Stimulated activated CD4-positive, alpha-beta T cell treated with anti-CD3 and anti-CD28 coated beads, Interleukin-1b, Interleukin-23, amount 100 ng/mL, for 48 hours (primary cell): ENCODE results near the gene GCNT1.
"Not testable (repeated sequence)": the region's sequence is repeated elsewhere in the genome, so short reads cannot be mapped to it uniquely, and the experiment has no call there.

Source experiments
- DNase-seq: peaks from one replicate; pipeline ENCODE4 v3.0.0-alpha.2; 2020

Gene GCNT1

DNA sequence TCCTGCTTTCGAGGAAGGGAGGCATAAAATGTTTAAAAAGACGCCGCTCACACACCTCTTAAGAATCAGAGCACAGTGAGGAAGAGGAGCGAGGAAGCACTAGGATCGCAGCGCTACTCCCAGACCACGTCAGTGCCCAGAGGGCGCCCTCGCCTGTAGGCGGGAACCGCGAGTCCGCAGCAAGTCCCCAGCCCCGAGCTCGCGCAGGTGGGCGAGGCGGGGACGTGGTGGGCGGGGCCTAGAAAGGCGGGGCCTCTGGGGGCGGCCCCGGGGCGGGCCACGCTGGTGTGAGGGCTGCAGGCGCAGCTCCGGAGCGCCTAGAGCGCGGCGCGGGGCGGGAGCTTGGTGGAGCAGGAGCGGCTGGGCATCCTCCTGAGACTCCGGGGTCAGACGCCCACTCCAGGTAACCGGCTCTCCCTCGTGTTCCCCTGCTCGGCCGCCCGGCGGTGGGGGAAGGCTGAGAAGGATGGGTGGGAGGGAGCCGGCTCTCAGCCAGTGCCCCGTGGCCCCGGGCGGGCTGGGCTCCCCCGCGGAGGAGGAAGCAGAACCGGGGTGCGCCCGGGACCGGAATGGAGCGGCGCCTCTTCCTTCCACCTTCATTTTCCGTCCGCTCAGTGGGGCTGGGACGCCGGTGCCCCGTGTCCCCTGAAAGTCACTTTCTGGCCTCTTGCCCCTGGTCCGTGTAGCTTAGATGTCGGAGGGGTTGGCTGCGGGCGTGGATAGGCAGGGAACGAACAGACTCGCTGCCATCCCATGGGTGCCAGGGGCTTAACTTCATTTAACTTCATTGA, at the start of gene GCNT1:
GCNT1 (plus strand) TSS at position 280 of the 791 bp plus-strand sequence. CDS start 43,200 bp downstream, outside the sequence.
- peak; percentile 88 for DNase-seq

DNA sequence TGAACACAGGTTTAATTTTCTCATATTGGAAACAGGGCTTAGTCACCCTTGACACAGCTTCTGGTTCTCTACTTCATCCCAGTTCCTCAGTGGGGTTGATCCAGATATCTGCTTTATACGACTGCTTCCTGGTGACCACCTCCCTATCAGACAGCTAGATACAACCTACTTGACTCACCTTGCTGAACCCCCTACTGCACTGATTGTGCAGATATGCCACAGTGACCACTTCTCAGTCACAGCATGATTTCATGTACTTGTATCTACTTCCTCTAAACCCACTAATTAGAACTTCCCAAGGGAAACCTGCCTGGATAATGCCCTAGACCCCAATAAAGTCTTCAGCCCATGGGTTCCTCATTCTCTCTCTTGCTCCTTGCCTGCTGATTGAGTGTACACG, 46.3 kb upstream of the GCNT1 start:
- no peak for DNase-seq

DNA sequence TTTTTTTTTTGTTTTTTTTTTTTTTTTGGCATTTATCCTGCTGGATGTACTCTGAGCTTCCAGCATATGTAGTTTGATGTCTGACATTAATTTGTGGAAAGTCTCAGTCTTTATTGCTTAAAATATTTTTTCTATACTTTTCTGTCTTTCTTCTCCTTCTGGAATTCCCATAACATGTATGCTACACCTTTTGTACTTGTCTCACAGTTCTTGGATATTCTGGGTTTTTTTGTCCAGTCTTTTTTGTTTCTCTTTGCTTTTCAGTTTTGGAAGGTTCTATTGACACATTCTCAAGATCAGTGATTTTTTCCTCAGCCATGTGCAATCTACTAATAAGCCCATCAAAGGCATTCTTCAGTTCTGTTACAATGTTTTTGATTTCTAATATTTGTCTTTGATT, 45.3 kb upstream of the GCNT1 start:
- no peak for DNase-seq

DNA sequence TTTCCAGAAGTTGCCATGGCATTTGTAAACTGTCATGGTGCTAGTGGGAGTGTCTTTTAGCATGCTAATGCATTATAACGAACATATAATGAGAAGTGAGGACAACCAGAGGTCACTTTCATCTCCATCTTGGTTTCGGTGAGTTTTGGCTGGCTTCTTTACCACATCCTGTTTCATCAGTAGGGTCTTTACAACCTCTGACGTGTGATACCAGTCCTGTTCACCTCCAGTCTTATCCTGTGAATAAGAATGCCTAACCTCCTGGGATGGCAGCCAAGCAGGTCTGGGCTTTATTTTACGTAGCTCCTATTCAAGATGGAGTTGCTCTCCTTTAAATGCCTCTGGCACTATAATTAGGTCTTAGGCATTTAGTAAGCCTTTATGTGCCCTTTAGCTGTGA, 44.3 kb upstream of the GCNT1 start:
- no peak for DNase-seq

DNA sequence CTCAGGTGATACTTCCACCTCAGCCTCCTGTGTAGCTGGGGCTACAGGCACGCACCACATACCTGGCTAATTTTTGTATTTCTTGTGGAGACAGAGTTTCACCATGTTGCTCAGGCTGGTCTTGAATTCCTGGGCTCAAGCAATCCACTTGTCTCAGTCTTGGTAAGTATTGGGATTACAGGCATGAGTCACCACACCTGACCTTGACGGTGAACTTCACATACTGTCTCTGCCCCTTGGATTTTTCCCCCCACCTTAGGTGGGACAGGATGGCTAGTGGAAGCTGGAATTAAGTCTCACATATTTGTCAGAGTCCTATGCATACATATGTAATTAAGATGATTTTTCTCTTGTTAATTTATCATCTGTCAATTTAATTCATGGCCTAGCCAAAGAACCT, 43.8 kb upstream of the GCNT1 start:
- no peak for DNase-seq

DNA sequence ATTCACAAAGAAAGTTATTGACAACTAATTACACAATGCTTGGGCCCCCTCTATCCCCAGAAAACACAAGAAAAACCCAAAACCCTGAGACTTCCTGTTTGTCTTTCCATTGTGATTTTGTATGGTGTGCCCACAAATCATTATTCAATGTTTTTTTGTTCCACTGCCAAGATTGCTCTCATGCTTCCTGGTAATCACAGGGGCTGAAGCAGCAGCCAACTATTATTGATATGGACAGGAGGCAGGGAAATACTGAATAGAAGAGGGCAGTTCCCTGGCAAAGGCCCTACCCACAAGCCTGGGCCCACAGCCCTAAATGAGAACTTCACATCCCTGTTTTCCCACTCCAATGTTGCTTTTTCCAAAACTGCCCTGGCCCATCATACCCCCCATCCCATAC, 43.3 kb upstream of the GCNT1 start:
- no peak for DNase-seq

DNA sequence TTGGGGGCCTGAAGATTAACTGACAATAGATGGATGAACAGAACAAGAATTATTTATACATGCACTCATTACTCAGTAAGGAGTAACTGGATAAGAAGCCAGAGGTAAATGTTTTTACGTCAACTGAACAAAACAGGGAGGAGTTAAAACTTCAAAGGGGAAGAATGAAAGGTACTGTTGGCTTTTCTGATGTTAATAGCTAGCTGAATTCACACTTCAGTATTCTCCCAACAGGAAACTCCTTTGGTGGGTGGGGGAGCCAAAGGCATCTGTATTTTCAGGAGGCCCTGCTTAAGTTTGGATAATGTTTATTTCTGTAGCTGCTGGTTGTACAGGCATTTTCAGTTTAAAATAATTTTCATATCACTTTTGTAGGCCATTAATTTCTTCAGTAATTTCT, 41.6 kb upstream of the GCNT1 start:
- no peak for DNase-seq

DNA sequence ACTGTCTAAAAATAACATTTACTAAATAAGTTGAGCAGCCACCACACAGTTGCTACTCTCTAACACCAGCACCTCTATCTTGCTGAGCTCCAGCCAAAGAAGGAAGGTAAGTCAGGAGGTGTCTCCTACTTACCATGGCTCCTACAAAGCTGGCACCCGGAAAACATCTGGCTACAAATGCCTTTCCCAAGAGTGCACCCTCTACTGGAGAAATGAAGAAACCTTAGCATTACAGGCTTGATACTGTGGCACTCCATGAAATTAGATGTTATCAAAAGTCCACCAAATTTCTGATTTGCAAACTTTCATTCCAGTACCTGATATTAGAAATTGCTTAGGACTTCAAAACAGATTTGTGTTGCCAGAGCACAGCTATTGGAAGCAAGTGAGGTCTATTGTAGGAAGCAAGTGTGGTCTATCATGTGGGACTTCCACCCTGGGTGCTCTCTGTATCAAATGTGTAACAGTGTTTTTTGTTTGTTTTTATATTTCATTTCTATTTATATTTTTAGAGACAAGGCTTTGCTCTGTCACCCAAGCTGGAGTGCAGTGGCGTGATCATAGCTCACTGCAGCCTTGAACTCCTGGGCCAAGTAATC, 39.1 kb upstream of the GCNT1 start:
- DNase-seq = no peak

DNA sequence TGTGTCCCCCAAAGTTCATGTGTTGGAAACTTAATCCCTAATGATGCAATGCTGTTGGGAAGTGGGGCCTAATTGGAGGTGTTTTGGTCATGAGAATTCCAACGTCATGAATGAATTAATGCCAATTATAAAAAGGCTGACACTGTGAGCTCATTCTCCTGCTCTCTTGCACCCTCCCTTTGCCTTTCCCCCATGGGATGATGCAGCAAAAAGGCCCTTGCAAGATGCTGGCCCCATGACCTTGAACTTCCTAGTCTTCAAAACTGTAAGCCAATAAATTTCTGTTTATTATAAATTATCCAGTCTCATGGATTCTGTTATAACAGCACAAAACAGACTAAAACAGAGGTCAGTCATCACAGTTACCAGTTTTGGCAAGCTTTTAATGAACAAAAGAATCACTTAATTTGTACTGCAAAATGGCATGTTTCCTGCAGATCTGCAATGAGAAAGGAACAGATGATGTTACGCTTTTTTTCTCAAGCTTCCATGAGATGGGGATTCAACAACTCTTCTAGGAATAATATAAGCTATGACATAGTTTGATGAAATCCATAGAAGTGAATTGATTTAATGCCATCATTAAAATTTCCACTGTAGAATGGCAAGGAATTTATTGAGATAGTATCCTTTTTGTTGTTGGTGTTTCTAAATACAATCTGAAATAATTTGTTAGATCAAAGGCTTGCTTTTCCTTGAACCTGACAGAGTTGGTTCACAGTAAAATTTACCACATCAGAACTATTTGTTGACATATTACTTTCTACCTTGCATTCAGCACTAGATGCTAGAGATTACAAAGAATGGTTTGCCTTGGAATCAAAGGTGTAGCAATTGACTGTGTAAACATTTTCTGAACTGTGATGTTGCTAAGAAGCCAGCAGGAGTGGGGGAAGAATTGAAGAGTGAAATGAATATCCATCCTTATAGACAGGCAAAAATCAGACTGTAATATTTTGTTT, 35.5 kb upstream of the GCNT1 start:
- no peak for DNase-seq

DNA sequence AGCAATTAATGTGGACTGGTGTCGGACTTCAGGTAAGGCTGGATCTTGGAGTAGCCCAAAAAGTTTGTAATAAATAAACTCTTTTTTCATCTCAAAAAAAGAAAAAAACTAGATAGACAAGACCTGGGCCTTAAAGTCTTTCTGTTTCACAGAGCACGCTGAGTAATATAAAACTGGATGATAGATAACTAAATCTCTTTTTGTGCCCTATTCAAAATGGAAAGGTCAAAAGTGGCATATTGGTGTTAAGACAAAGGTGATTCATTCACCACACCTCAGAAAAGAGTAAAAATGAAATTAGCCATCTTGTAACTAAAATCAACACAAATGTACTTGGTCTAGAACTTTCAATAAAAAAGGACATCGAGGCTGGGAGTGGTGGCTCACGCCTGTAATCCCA, 34.5 kb upstream of the GCNT1 start:
- DNase-seq = no peak

DNA sequence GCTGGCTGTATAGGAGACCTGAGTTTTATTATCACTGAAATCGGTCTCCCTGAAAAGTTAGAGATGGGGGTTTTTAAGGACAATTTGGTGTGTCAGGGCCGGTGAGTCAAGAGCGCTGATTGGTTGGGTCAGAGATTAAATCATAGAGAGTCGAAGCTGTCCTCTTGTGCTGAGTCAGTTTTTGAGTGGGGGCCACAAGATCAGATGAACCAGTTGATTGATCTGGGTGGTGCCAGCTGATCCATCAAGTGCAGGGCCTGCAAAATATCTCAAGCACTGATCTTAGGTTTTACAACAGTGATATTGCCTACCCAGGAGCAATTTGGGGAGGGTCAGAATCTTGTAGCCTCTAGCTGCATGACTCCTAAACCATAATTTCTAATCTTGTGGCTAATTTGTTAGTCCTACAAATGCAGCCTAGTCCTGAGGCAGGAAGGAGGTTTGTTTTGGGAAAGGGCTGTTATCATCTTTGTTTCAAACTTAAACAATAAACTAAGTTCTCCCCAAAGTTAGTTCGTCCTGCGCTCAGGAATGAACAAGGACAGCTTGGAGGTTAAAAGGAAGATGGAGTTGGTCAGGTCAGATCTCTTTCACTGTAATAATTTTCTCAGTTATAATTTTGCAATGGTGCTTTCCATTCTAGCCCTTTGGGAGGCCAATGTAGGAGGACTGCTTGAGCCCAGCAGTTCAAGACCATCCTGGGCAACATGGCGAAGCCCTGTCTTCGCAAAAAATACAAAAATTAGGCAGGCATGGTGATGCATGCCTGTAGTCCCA, 33.1 kb upstream of the GCNT1 start:
- DNase-seq = peak; percentile 10

DNA sequence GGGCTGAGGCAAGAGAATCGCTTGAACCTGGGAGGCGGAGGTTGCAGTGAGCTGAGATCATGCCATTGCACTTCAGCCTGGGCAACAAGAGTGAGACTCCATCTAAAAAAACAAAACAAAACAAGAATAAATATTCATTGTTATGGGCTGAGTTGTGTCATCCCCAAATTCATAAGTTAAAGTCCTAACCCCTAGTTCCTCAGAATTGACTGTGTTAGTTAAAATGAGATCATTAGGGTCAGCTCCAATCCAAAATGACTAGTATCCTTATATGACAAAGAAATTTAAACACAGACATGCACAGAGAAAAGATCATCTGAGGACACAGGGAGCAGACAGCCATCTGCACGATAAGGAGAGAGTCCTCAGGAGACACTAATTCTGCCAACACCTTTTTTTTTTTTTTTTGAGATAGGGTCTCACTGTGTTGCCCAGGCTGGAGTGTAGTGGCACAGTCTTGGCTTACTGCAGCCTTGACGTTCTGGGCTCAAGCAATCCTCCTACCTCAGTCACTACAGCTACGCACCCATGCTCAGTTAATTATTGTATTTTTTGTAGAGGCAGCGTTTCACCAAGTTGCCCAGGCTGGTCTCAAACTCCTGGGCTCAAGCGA, 32.1 kb upstream of the GCNT1 start:
- DNase-seq = no peak

DNA sequence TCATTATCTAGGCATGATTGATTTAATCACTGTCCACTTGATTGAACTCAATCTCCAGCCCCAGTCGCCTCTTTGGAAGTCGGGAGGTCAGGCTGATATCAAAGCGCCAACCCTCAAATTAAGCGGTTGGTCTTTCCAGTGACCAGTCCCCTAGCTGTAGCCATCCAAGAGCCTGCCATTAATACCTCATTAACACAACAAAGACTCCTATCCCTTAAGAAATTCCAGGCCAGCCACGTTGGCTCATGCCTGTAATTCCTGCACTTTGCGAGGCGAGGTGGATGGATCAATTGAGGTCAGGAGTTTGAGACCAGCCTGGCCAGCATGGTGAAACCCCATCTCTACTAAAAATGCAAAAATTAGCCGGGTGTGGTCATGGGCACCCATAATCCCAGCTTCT, 27.4 kb upstream of the GCNT1 start:
- DNase-seq = no peak

DNA sequence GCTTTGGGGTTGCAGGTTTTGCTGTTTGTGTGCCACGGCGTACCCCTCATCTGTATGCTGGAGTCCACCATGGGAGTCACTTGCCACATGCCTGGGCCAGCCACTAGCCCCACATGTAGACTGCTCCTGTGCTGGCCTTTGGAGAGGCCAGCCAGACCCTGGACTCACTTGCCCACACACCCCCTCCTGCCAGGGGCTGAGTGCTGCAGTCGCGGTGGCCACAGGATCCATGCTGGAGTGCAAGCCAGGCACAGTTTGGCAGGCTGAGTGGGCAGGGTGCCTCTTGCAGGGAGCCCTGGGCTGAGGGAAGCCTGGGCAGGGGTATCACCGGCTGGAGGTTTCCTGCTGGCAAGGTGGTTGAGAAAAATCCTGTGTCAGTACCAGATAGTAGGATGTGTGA, 25.6 kb upstream of the GCNT1 start:
- no peak for DNase-seq

DNA sequence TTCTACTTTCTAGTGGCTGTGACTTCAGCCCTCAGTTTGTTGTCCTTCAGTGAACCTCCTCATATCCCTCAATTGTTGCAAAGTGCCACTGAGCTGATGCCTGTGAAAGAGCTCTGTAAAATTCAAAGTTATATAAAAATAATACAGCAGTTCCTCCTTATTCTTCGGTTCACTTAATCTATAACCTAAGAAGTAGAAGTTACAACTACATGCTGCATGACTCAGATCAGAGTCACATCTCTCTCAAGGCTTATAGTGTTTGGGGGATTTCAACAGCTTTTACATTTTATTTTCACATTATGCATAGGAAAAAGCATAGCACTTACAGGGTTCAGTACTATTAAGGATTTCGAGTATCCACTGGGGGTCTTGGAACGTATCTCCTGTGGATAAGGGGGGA, 25.1 kb upstream of the GCNT1 start:
- no peak for DNase-seq

DNA sequence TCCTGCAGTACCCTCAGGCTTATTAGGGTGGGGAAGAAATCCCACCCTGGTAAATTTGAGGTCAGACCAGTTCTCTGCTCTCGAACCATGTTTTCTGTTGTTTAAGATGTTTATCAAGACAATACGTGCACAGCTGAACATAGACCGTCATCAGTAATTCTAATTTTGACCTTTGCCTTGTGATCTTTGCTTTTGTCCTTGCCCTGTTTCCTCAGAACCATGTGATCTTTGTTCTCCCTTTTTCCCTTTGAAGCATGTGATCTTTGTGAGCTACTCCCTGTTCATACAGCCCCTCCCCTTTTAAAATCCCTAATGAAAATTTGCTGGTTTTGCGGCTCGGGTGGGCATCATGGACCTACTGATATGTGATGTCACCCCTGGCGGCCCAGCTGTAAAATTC, 24.1 kb upstream of the GCNT1 start:
- DNase-seq = not testable (repeated sequence)

DNA sequence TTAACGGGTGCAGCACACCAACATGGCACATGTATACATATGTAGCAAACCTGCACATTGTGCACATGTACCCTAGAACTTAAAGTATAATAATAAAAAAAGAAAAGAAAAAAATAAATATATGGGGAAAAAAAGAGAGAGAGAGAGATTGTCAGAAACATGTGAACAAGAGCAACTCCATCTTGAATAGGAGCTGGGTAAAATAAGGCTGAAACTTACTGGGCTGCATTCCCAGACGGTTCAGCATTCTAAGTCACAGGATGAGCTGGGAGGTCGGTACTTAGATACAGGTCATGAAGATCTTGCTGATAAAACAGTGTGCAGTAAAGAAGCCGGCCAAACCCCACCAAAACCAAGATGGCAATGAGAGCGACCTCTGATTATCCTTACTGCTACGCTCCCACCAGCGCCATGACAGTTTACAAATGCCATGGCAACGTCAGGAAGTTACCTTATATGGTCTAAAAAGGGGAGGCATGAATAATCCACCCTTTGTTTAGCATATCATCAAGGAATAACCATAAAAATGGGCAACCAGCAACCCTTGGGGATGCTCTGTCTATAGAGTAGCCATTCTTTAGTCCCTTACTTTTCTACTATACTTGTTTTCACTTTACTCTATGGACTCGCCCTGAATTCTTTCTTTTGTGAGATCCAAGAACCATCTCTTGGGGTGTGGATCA, 21.8 kb upstream of the GCNT1 start:
- DNase-seq = not testable (repeated sequence)

DNA sequence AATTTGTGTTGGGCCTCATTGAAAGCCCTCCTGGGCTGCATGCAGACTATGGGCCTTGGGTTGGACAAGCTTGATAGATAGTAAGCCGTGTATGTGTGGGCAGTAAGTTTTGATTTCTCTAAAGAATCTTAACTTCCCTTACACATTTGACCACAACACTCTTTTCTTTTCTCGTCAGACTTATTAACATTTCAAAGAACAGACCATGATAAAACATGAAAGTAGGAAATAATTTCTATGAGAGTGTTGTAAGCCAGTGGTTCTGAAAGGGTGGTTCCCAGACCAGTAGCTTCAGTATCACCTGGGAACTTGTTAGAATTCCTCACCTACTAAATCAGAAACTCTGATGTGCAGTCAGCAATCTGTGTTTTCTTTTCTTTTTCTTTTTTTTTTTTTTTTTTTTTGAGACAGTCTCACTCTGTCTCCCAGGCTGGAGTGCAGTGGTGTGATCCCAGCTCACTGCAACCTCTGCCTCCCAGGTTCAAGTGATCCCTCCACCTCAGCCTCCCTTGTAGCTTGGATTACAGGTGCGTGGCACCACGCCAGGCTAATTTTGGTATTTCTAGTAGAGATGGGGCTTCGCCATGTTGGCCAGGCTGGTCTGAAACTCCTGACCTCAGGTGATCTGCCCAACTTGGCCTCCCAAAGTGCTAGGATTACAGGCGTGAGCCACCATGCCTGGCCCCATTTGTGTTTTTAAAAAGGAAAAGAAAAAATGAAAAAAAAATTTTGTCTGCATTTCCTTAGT, 20.0 kb upstream of the GCNT1 start:
- DNase-seq = peak; percentile 21

DNA sequence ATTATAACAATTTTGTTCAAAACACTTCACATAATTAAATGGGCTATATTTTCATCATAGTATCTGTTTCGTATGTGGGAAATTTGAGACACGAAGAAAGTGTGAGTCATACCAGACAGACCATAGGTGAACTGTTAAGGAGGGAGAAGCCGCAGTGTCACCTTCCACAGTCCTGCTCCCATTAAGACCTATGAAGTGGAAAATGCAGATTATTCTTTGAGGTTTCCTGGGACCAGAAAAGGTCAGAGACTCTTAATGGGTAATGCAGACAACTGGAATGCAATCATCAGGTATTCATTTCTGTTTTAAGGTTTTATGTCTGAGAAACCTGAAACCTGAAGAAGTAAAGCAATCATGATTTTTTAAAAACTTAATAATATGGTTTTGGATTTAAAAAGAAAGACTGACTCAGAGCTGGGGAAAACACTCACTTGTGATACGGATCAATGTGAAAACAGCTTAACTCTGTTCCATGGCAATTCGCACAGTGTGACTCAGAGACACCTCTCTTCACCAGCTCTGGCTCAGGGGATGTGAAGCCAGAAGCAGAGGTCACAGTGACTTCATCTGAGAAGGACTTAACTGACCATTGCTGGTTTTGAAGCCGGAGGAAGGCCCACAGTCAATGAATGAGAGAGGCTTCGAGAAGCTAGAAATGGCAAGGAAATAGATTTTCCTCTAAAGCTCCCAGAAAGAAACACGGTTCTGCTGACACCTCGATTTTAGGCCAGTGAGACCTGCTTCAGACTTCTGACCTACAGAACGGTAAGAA, 17.2 kb upstream of the GCNT1 start:
- DNase-seq = peak; percentile 70

DNA sequence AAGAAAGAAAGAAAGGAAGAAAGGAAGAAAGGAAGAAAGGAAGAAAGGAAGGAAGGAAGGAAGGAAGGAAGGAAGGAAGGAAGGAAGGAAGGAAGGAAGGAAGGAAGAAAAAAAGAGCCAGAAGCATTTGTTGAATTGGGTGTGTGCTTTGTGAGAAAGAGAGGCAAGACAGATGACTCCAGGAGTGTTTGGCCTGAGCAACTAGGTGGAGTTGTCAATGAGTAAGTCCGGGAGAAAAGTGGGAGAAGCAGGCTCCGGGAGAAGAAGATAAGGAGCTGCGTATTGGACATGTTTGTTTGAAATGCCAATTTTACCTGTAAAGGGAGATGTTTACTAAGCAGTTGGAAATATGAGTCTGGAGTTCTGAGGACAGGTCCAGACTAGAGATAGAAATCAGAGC, 15.1 kb upstream of the GCNT1 start:
- no peak for DNase-seq
